ENCODE measurements around the gene HOXA7. TPM values are rescaled to one million over a fixed set of nuclear protein-coding genes. Genes with fewer than 3 reads are reported as not detected.

The HOXA7 gene
- total RNA-seq, 1 donor from 2014 or later: not detected

- DNase-seq (ENCODE audit: low spot score): peak; percentile 73
- intact Hi-C loops (cut with DNase I): no loop called here
Observed at GRCh38 chr7:27143023-27143949, 13.2 kb downstream of the HOXA7 start, which contains the start of gene HOXA5. HOXA5 (minus strand) TSS chr7:27143681; CDS start chr7:27143607, 74 bp downstream.

GRCh38 chr7:27142580-27143022 lies 13.9 kb downstream of the HOXA7 start:
- peak; percentile 43 for DNase-seq (ENCODE audit: low spot score)
- intact Hi-C loops (cut with DNase I): no loop called here

- DNase-seq (ENCODE audit: low spot score): peak; percentile 66
- intact Hi-C loops (cut with DNase I): no loop called here
Observed at GRCh38 chr7:27141923-27142579, 14.4 kb downstream of the HOXA7 start.

GRCh38 chr7:27141137-27141922 lies 15.1 kb downstream of the HOXA7 start:
- DNase-seq (ENCODE audit: low spot score): no peak
- intact Hi-C loops (cut with DNase I): no loop called here

- DNase-seq (ENCODE audit: low spot score): no peak
- intact Hi-C loops (cut with DNase I): no loop called here
Observed at GRCh38 chr7:27140126-27140857, 16.2 kb downstream of the HOXA7 start.

GRCh38 chr7:27139334-27140125 lies 16.9 kb downstream of the HOXA7 start:
- intact Hi-C loops (cut with DNase I): no loop called here
- no peak for DNase-seq (ENCODE audit: low spot score)

GRCh38 chr7:27138985-27139333 lies 17.5 kb downstream of the HOXA7 start:
- no peak for DNase-seq (ENCODE audit: low spot score)
- intact Hi-C loops (cut with DNase I): no loop called here

- intact Hi-C loops (cut with DNase I): no loop called here
- no peak for DNase-seq (ENCODE audit: low spot score)
Observed at GRCh38 chr7:27138472-27138871, 18.0 kb downstream of the HOXA7 start.

- intact Hi-C loops (cut with DNase I): no loop called here
- no peak for DNase-seq (ENCODE audit: low spot score)
Observed at GRCh38 chr7:27137640-27138315, 18.7 kb downstream of the HOXA7 start.

GRCh38 chr7:27134392-27134791 lies 22.1 kb downstream of the HOXA7 start:
- intact Hi-C loops (cut with DNase I): loop anchor here (5.0 kb wide), 1 partner anchor 272 kb away; the partner anchor contains the start of gene SKAP2
- no peak for DNase-seq (ENCODE audit: low spot score)

GRCh38 chr7:27133409-27134231 lies 22.9 kb downstream of the HOXA7 start:
- intact Hi-C loops (cut with DNase I): loop anchor here (5.0 kb wide), 1 partner anchor 271 kb away; the partner anchor contains the start of gene SKAP2
- DNase-seq (ENCODE audit: low spot score): no peak

GRCh38 chr7:27132978-27133377 lies 23.5 kb downstream of the HOXA7 start:
- intact Hi-C loops (cut with DNase I): loop anchor here (5.0 kb wide), 1 partner anchor 271 kb away; the partner anchor contains the start of gene SKAP2
- no peak for DNase-seq (ENCODE audit: low spot score)

GRCh38 chr7:27132214-27132613 lies 24.3 kb downstream of the HOXA7 start:
- intact Hi-C loops (cut with DNase I): loop anchor here (5.0 kb wide), 1 partner anchor 270 kb away; the partner anchor contains the start of gene SKAP2
- no peak for DNase-seq (ENCODE audit: low spot score)

- DNase-seq (ENCODE audit: low spot score): no peak
- intact Hi-C loops (cut with DNase I): loop anchor here (5.0 kb wide), 1 partner anchor 269 kb away; the partner anchor contains the start of gene SKAP2
Observed at GRCh38 chr7:27131390-27131819, 25.1 kb downstream of the HOXA7 start.

GRCh38 chr7:27130540-27131389 lies 25.7 kb downstream of the HOXA7 start, which contains the start of gene HOXA4:
HOXA4 (minus strand) TSS chr7:27130757; CDS start chr7:27130733, 24 bp downstream.
- intact Hi-C loops (cut with DNase I): loop anchor here (5.0 kb wide), 1 partner anchor 268 kb away; the partner anchor contains the start of gene SKAP2
- peak; percentile 90 for DNase-seq (ENCODE audit: low spot score)
